HG02642 (cell line): ENCODE data around the gene GOLGA5.
"Not testable (repeated sequence)": the region's sequence is repeated elsewhere in the genome, so short reads cannot be mapped to it uniquely, and the experiment has no call there.

Experiments
- ATAC-seq: cut with Tn5 transposase; IDR thresholded peaks from one replicate; pipeline ENCODE4 v1.9.1; 2021; ENCODE audit warnings: mild to moderate bottlenecking; ENCODE audit not compliant: unreplicated experiment, poor library complexity

The GOLGA5 gene

GRCh38 chr14:92819680-92820535, 25.8 kb downstream of the GOLGA5 start:
- not testable (repeated sequence) for ATAC-seq

GRCh38 chr14:92820536-92820840, 26.4 kb downstream of the GOLGA5 start:
- ATAC-seq: not testable (repeated sequence)

GRCh38 chr14:92830902-92831301, 36.8 kb downstream of the GOLGA5 start:
- ATAC-seq: no peak

GRCh38 chr14:92832137-92832700, 38.1 kb downstream of the GOLGA5 start:
- ATAC-seq: no peak

GRCh38 chr14:92841930-92842329, 47.8 kb downstream of the GOLGA5 start:
- ATAC-seq: no peak

- no peak for ATAC-seq
Measured at GRCh38 chr14:92844204-92844603, 50.1 kb downstream of the GOLGA5 start.

GRCh38 chr14:92846162-92846897, 52.2 kb downstream of the GOLGA5 start:
- ATAC-seq: peak; percentile 70

- no peak for ATAC-seq
Measured at GRCh38 chr14:92847278-92847677, 53.2 kb downstream of the GOLGA5 start.

GRCh38 chr14:92847749-92848148, 53.6 kb downstream of the GOLGA5 start:
- ATAC-seq: no peak

- ATAC-seq: no peak
Measured at GRCh38 chr14:92848887-92849286, 54.8 kb downstream of the GOLGA5 start.

GRCh38 chr14:92850492-92850891, 56.4 kb downstream of the GOLGA5 start:
- ATAC-seq: no peak

GRCh38 chr14:92853136-92853535, 59.0 kb downstream of the GOLGA5 start:
- ATAC-seq: not testable (repeated sequence)

GRCh38 chr14:92860049-92860840, 66.1 kb downstream of the GOLGA5 start:
- no peak for ATAC-seq

- ATAC-seq: no peak
Measured at GRCh38 chr14:92861856-92862745, 68.0 kb downstream of the GOLGA5 start.

GRCh38 chr14:92863286-92864080, 69.4 kb downstream of the GOLGA5 start:
- no peak for ATAC-seq

GRCh38 chr14:92865674-92866073, 71.6 kb downstream of the GOLGA5 start:
- ATAC-seq: no peak

- ATAC-seq: no peak
Measured at GRCh38 chr14:92866181-92866752, 72.2 kb downstream of the GOLGA5 start.
